NK-92 treated with Interleukin-12 subunit alpha and Interleukin-12 subunit beta, amount 100 ng/mL, for 24 hours (cell line): ENCODE data around the gene SH2B2.
"Not testable (repeated sequence)": the region's sequence is repeated elsewhere in the genome, so short reads cannot be mapped to it uniquely, and the experiment has no call there.

ENCODE experiments used
- DNase-seq: peaks from one replicate; lab custom pipeline; 2025; lab: John Stamatoyannopoulos, UW

The SH2B2 gene

GRCh38 chr7:102337002-102337401 lies 50.3 kb downstream of the SH2B2 start:
- DNase-seq: not testable (repeated sequence)

- not testable (repeated sequence) for DNase-seq
Measured at GRCh38 chr7:102337420-102337819, 50.8 kb downstream of the SH2B2 start.

GRCh38 chr7:102340599-102341368 lies 54.1 kb downstream of the SH2B2 start:
- DNase-seq: not testable (repeated sequence)

GRCh38 chr7:102346983-102347382 lies 60.3 kb downstream of the SH2B2 start:
- not testable (repeated sequence) for DNase-seq

GRCh38 chr7:102356344-102356743 lies 69.7 kb downstream of the SH2B2 start, which contains the start of gene SPDYE6:
Gene SPDYE6 (minus strand): TSS chr7:102356444. CDS start chr7:102356023, 421 bp downstream.
- not testable (repeated sequence) for DNase-seq

- peak; percentile 97 for DNase-seq
Measured at GRCh38 chr7:102363549-102364393, 77.1 kb downstream of the SH2B2 start.

GRCh38 chr7:102364394-102364886 lies 77.8 kb downstream of the SH2B2 start:
- not testable (repeated sequence) for DNase-seq

GRCh38 chr7:102365390-102365789 lies 78.7 kb downstream of the SH2B2 start:
- DNase-seq: not testable (repeated sequence)

- not testable (repeated sequence) for DNase-seq
Measured at GRCh38 chr7:102370038-102370437, 83.4 kb downstream of the SH2B2 start.
